Colonic mucosa (tissue), 4 donors: ENCODE data around the gene FLRT2. TPM values are rescaled to one million over a fixed set of nuclear protein-coding genes. Genes with fewer than 3 reads are reported as not detected.

Experiments used
- DNase-seq: peaks from one replicate; pipeline ENCODE4 v3.0.0-alpha.2; 2020
- H3K27ac ChIP-seq: fragments of 200-600 bp; one replicate; pipeline ENCODE4 v1.8.0; 2021
- H3K27me3 ChIP-seq: fragments of 200-600 bp; one replicate; pipeline ENCODE4 v1.8.0; 2021
- H3K36me3 ChIP-seq: fragments of 200-600 bp; one replicate; pipeline ENCODE4 v1.8.0; 2021
- H3K4me1 ChIP-seq: fragments of 200-600 bp; one replicate; pipeline ENCODE4 v1.8.0; 2021; ENCODE audit warnings: mild to moderate bottlenecking
- H3K4me3 ChIP-seq: fragments of 200-600 bp; one replicate; pipeline ENCODE4 v1.8.0; 2021
- H3K9ac ChIP-seq, 2 donors: one replicate each; pipeline ENCODE4 v1.7.0; 2013; ENCODE audit warnings: control low read depth in 2 of 2, low read depth in 2 of 2, low read length in 2 of 2
- H3K9me3 ChIP-seq: fragments of 200-600 bp; one replicate; pipeline ENCODE4 v1.8.0; 2021
- intact Hi-C: fragments of 100-400 bp; cut with DNase I; formaldehyde crosslinking; loops from one replicate; pipeline ENCODE4 v1.14.1; 2022
- total RNA-seq, 2 donors: library from RNA; stranded (reverse); fragmentation: NEBNext Ultra II Directional in 1 of 2; extraction: Animal tissue kit (Norgen Biotek cat#: 25700) in 1 of 2; gene quantifications; one replicate each; pipeline ENCODE4 v1.2.1, GENCODE V29; 2021
- TF ChIP-seq, protein P1 (sequence below): fragments of 200-600 bp; IDR thresholded peaks from one replicate; pipeline ENCODE4 v1.8.0; 2022; ENCODE audit warnings: antibody characterized with exemption, mild to moderate bottlenecking
- donor health status: healthy.
- donor health status: DM: no; HTN: no; CAD: no.
- donor health status: DM: no; HTN: no; CAD: no.

Gene FLRT2
- total RNA-seq, 2 donors from 2014 or later = 2.1 to 3.0 TPM

DNA sequence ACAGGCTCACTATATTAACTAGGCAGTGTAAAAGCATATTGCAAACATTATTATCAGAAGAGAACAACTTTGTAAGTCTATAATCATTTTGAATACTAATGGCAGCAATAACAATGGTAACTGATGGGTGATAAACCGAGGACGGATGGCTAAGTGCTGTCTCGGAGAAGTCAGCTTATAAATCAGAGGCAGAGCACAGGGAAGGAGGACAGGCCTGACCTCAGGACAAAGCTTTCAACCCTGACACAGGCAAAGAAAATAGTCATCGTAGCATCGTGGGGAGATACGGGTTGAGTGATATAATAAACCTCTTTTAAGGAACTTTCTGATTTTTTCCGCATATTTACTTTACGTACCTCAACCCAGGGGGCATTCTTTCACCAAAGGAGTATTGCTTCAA is 48.4 kb downstream of the FLRT2 start:
- DNase-seq = no peak
- Histone ChIP-seq H3K9ac (no peak overlapping the region), H3K4me1 (no peaks in the 10 kb centered on the region), H3K27ac (no peak overlapping the region), H3K27me3 (no peaks in the 10 kb centered on the region), H3K4me3 (no peak overlapping the region), H3K36me3 (no peaks in the 10 kb centered on the region), H3K9me3 (no peaks in the 10 kb centered on the region)
- intact Hi-C loops = no loop called here
- TF ChIP-seq, protein P1, sequence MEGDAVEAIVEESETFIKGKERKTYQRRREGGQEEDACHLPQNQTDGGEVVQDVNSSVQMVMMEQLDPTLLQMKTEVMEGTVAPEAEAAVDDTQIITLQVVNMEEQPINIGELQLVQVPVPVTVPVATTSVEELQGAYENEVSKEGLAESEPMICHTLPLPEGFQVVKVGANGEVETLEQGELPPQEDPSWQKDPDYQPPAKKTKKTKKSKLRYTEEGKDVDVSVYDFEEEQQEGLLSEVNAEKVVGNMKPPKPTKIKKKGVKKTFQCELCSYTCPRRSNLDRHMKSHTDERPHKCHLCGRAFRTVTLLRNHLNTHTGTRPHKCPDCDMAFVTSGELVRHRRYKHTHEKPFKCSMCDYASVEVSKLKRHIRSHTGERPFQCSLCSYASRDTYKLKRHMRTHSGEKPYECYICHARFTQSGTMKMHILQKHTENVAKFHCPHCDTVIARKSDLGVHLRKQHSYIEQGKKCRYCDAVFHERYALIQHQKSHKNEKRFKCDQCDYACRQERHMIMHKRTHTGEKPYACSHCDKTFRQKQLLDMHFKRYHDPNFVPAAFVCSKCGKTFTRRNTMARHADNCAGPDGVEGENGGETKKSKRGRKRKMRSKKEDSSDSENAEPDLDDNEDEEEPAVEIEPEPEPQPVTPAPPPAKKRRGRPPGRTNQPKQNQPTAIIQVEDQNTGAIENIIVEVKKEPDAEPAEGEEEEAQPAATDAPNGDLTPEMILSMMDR = no peak

DNA sequence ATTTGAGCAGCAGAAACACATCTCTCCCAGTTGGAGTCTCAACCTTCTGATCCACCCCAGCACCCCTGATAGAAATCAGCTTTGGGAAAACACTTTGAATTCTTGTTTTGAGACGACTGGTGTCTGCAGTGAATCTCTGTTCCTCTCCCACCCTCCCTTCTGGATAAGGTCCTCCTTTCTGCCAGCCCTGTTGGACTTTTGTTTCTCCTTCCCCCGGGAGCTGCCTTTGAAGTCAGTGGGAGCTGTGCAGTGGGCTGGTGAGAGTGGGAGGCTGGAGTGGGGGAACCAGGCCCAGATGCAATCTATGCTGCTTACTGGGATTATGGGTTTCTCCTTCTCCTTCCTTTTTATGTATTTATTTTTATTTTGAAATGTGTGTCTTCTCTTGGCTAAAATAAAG is 49.0 kb downstream of the FLRT2 start:
- Histone ChIP-seq H3K9ac (no peak overlapping the region), H3K4me1 (no peaks in the 10 kb centered on the region), H3K9me3 (no peaks in the 10 kb centered on the region), H3K36me3 (no peaks in the 10 kb centered on the region), H3K27ac (no peak overlapping the region), H3K27me3 (no peaks in the 10 kb centered on the region), H3K4me3 (no peak overlapping the region)
- TF ChIP-seq, protein P1 = no peak
- intact Hi-C loops = no loop called here
- no peak for DNase-seq

DNA sequence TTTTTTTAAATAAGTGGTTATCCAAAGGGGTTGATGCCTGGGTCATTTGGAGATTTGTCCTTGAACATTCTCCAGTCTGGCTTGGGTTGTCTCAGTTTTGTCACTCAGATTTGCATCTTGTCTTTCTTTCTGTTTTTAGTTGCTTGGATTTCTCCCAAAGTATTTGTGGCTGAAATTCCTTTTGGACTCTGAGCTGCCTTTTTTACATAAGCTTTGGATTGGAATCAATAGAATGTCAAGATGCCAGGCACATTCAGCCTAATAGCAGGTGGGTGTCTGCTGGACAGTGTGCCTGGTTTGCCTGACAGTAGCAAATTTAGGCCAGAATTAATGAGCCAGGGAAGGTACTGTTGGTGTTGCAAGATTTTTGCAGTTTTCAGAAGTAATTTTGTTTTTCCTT is 50.0 kb downstream of the FLRT2 start:
- Histone ChIP-seq H3K27me3 (no peaks in the 10 kb centered on the region), H3K4me3 (no peak overlapping the region), H3K36me3 (no peaks in the 10 kb centered on the region), H3K4me1 (no peaks in the 10 kb centered on the region), H3K27ac (no peak overlapping the region), H3K9me3 (no peaks in the 10 kb centered on the region), H3K9ac (no peak overlapping the region)
- intact Hi-C loops = no loop called here
- no peak for DNase-seq
- TF ChIP-seq, protein P1 = no peak

DNA sequence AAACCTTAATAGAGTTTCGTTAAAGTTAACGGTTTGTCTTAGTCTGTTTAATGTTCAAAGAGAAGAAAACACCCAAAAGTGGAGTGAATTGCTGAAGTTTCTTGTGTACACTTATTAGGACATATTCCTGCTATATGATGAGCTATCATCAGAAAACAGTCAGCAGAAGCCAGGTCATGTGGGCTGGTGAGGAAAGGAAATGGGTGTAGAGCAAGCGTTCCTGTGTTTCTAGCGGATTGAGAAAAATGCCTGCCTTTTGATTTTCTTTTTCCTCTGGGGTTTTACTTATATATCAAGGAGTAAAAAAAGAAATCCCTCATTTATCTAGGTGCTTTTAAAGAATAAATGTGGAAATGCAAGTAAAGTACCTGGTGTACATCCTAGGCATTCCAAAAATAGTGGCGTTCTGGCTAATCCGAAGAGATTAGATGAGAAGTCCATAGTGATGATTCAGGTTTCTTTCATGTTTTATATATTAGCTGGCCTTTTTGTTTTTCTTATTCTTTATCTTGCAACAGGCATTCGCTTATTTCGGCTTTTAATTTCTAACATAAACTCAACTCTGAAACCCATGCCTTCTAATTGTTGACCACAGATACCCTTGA is 50.7 kb downstream of the FLRT2 start:
- Histone ChIP-seq H3K9me3 (no peaks in the 10 kb centered on the region), H3K4me1 (no peaks in the 10 kb centered on the region), H3K9ac (no peak overlapping the region), H3K4me3 (no peak overlapping the region), H3K27ac (no peak overlapping the region), H3K36me3 (no peaks in the 10 kb centered on the region), H3K27me3 (no peaks in the 10 kb centered on the region)
- DNase-seq = no peak
- TF ChIP-seq, protein P1 = no peak
- intact Hi-C loops = no loop called here

DNA sequence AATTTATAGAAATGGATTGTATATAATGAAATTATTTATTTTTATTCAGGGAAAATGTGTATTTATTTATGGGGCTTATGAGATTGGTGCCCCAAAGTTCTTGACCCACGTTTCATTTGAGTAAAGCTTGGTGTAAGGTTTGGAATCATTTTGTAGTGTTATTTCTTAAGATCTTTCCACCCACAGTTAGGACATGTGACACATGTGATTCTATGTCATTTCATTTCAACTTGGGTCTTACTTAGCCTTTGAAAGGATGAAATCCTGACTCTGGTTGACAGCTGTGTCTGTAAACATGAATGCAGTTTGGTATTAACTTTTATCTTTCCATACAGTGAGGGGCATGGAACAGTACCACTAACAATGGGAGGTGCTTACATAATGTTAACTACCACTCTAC is 51.7 kb downstream of the FLRT2 start:
- Histone ChIP-seq H3K9ac (no peak overlapping the region), H3K27ac (no peak overlapping the region), H3K27me3 (no peaks in the 10 kb centered on the region), H3K4me1 (no peaks in the 10 kb centered on the region), H3K36me3 (no peaks in the 10 kb centered on the region), H3K4me3 (no peak overlapping the region), H3K9me3 (no peaks in the 10 kb centered on the region)
- intact Hi-C loops = no loop called here
- TF ChIP-seq, protein P1 = no peak
- DNase-seq = no peak
